ENCODE measurements around the gene PLA2G10.
"Not testable (repeated sequence)": the region's sequence is repeated elsewhere in the genome, so short reads cannot be mapped to it uniquely, and the experiment has no call there.

The PLA2G10 gene

GRCh38 chr16:14658063-14658462 lies 36.0 kb downstream of the PLA2G10 start:
- DNase-seq = no peak

- no peak for DNase-seq
Observed at GRCh38 chr16:14652726-14653125, 41.4 kb downstream of the PLA2G10 start.

GRCh38 chr16:14650629-14651028 lies 43.5 kb downstream of the PLA2G10 start:
- no peak for DNase-seq

- no peak for DNase-seq
Observed at GRCh38 chr16:14649816-14650215, 44.3 kb downstream of the PLA2G10 start.

- DNase-seq = no peak
Observed at GRCh38 chr16:14641926-14642325, 52.2 kb downstream of the PLA2G10 start.

GRCh38 chr16:14641206-14641605 lies 52.9 kb downstream of the PLA2G10 start:
- DNase-seq = no peak

GRCh38 chr16:14640538-14640937 lies 53.6 kb downstream of the PLA2G10 start:
- no peak for DNase-seq

- DNase-seq = not testable (repeated sequence)
Observed at GRCh38 chr16:14636951-14637240, 57.2 kb downstream of the PLA2G10 start.

- not testable (repeated sequence) for DNase-seq
Observed at GRCh38 chr16:14636179-14636950, 57.7 kb downstream of the PLA2G10 start.

- no peak for DNase-seq
Observed at GRCh38 chr16:14635395-14636165, 58.5 kb downstream of the PLA2G10 start.

- no peak for DNase-seq
Observed at GRCh38 chr16:14634389-14634725, 59.8 kb downstream of the PLA2G10 start.

GRCh38 chr16:14632693-14633569 lies 61.2 kb downstream of the PLA2G10 start, which contains the start of gene BFAR:
TSS of gene BFAR (plus strand) at chr16:14632951. CDS start at chr16:14644347, 11,396 bp downstream.
- peak; percentile 93 for DNase-seq

- DNase-seq = not testable (repeated sequence)
Observed at GRCh38 chr16:14630620-14631330, 63.3 kb downstream of the PLA2G10 start.

GRCh38 chr16:14629919-14630619 lies 64.0 kb downstream of the PLA2G10 start, which contains the start of gene PARN:
TSS of gene PARN (minus strand) at chr16:14630260. CDS start at chr16:14630125, 135 bp downstream.
- peak; percentile 93 for DNase-seq

- no peak for DNase-seq
Observed at GRCh38 chr16:14629612-14629918, 64.5 kb downstream of the PLA2G10 start.

- no peak for DNase-seq
Observed at GRCh38 chr16:14628806-14629611, 65.1 kb downstream of the PLA2G10 start.

- no peak for DNase-seq
Observed at GRCh38 chr16:14627078-14627477, 67.0 kb downstream of the PLA2G10 start.

Measured in GF-D8 (cell line).